Kidney (tissue), 14 donors: ENCODE results near the gene VPS13C. TPM values are rescaled to one million over a fixed set of nuclear protein-coding genes. Genes with fewer than 3 reads are reported as not detected.
A peak's percentile ranks its signal among the peaks of the same experiment; 100 is the strongest.

Experiments used
- DNase-seq, 5 donors: peaks; one replicate each; pipeline ENCODE4 v3.0.0-alpha.2; 2013 to 2020
- FAIRE-seq: peaks from 2 replicates; lab custom pipeline; 2012; peaks lifted over from hg19 to GRCh38; lab: Jason Lieb, UNC
- H3K27ac ChIP-seq, 2 donors: one replicate each; pipeline ENCODE4 v1.7.0; 2013; ENCODE audit warnings: low read depth in 2 of 2, low read length in 2 of 2, inconsistent platforms in 1 of 2
- H3K27me3 ChIP-seq: one replicate; pipeline ENCODE4 v1.7.1; 2013; ENCODE audit warnings: low read length, inconsistent platforms; ENCODE audit not compliant: control insufficient read depth, insufficient read depth
- H3K36me3 ChIP-seq, 3 donors: one replicate each; pipeline versions ENCODE4 v1.7.0 to v1.7.1; 2013; ENCODE audit warnings: low read length in 3 of 3, control low read depth in 1 of 3, inconsistent platforms in 1 of 3; ENCODE audit not compliant: insufficient read depth in 3 of 3, control insufficient read depth in 2 of 3
- H3K4me1 ChIP-seq, 3 donors: one replicate each; pipeline versions ENCODE4 v1.7.0 to v1.7.1; 2013; ENCODE audit warnings: low read length in 3 of 3, inconsistent platforms in 1 of 3, low read depth in 1 of 3; ENCODE audit not compliant: control insufficient read depth in 2 of 3, insufficient read depth in 2 of 3
- H3K4me3 ChIP-seq, 3 donors: one replicate each; pipeline versions ENCODE4 v1.7.0 to v1.8.1; 2013; ENCODE audit warnings: low read length in 3 of 3, control low read depth in 1 of 3, inconsistent platforms in 1 of 3
- H3K9ac ChIP-seq, 3 donors: one replicate each; pipeline versions ENCODE4 v1.7.0 to v1.7.1; 2013; ENCODE audit warnings: low read length in 3 of 3, control low read depth in 1 of 3, inconsistent platforms in 1 of 3
- H3K9me3 ChIP-seq, 3 donors: one replicate each; pipeline versions ENCODE4 v1.7.0 to v1.7.1; 2013; ENCODE audit warnings: low read length in 3 of 3, control low read depth in 1 of 3, inconsistent platforms in 1 of 3; ENCODE audit not compliant: control insufficient read depth in 2 of 3, insufficient read depth in 1 of 3
- intact Hi-C: fragments of 100-400 bp; cut with DNase I; formaldehyde crosslinking; loops from one replicate; pipeline ENCODE4 v1.11.1; 2022
- polyA plus RNA-seq: library from polyadenylated mRNA; stranded (reverse); fragments of 350-450 nt; fragmentation: Illumina TruSeq; extraction: RNeasy Lipid Tissue Mini Kit (QIAGEN cat#74804); gene quantifications from one replicate; pipeline ENCODE4 v1.2.3, GENCODE V29; 2014; ENCODE audit warnings: low read depth, low replicate concordance; ENCODE audit not compliant: insufficient read depth
- total RNA-seq: library from RNA; stranded (reverse); fragmentation: NEBNext Ultra II Directional; extraction: Animal tissue kit (Norgen Biotek cat#: 25700); gene quantifications from one replicate; pipeline ENCODE4 v1.2.1, GENCODE V29; 2021
- TF ChIP-seq, protein P1 (sequence below): IDR thresholded peaks from 3 replicates; pipeline ENCODE4 v1.5.1; 2012; ENCODE audit warnings: mild to moderate bottlenecking, moderate library complexity, borderline replicate concordance; ENCODE audit not compliant: insufficient read depth; ENCODE audit errors: extremely low read depth
- donor health status: control.
- donor health status: control.
- donor health status: control.
- donor health status: control.
- donor health status: control.
- donor health status: DM: yes; HTN: yes; CAD: no.
- donor health status: Normal renal cell carcinoma (clear cell type).

VPS13C gene
- total and polyA plus RNA-seq, 2 donors from 2014 or later = 12.5 to 106 TPM

GRCh38 chr15:62088353-62088693, 28.1 kb upstream of the VPS13C start:
- DNase-seq = no peak

DNA sequence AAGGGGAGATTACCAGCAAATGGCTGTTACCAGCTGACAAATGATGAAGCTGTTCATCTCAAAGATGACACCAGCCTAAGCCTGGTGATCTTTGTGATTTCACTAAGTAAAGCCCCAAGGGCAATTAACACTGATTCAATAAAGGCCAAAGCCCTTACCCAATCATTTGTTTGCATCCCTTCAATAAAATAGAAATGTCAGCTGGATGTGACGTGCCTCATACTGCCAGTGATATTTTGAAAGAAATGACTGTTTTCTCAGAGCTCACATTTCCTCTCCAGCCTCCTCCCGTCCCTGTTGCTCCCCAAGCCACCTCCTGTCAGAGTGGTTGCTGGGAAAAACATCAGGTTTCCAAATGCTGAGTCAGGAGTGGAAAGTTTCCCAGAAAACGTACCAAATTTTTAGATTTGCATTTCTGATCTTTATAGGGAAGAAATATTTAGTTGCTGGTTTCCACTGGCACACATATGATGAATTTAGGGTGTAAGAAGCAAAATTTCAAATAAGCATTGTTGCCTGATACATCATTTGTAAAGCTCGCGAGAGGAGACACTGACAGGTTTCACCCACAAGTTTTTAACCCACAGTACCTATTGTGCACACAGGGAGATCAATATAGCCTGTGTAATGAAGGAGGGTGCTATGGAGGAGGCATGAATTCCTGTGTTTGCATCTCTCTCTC, 27.6 kb upstream of the VPS13C start:
- no peak overlapping the region for H3K27ac ChIP-seq
- no peaks in the 10 kb centered on the region for H3K27me3 ChIP-seq
- no peak overlapping the region for H3K4me3 ChIP-seq
- DNase-seq (no peak), FAIRE-seq (no peak)
- TF ChIP-seq, protein P1, sequence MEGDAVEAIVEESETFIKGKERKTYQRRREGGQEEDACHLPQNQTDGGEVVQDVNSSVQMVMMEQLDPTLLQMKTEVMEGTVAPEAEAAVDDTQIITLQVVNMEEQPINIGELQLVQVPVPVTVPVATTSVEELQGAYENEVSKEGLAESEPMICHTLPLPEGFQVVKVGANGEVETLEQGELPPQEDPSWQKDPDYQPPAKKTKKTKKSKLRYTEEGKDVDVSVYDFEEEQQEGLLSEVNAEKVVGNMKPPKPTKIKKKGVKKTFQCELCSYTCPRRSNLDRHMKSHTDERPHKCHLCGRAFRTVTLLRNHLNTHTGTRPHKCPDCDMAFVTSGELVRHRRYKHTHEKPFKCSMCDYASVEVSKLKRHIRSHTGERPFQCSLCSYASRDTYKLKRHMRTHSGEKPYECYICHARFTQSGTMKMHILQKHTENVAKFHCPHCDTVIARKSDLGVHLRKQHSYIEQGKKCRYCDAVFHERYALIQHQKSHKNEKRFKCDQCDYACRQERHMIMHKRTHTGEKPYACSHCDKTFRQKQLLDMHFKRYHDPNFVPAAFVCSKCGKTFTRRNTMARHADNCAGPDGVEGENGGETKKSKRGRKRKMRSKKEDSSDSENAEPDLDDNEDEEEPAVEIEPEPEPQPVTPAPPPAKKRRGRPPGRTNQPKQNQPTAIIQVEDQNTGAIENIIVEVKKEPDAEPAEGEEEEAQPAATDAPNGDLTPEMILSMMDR = no peak
- no peaks in the 10 kb centered on the region for H3K36me3 ChIP-seq
- peaks cover 0 to 7% (median 0%) of the 10 kb centered on the region in 3 donors for H3K4me1 ChIP-seq
- no peak overlapping the region for H3K9ac ChIP-seq
- no peaks in the 10 kb centered on the region for H3K9me3 ChIP-seq
- intact Hi-C loops = no loop called here

More at GRCh38 chr15:62088353-62088693, 28.1 kb upstream of the VPS13C start:
- Histone ChIP-seq H3K27me3 (no peaks in the 10 kb centered on the region), H3K9ac (no peak overlapping the region), H3K36me3 (no peaks in the 10 kb centered on the region), H3K4me1 (peaks cover 0 to 7% (median 0%) of the 10 kb centered on the region in 3 donors), H3K9me3 (no peaks in the 10 kb centered on the region), H3K27ac (no peak overlapping the region), H3K4me3 (no peak overlapping the region)
- intact Hi-C loops = no loop called here
- no peak for FAIRE-seq
- TF ChIP-seq, protein P1 = no peak

- TF ChIP-seq, protein P1 = no peak
- FAIRE-seq (no peak), DNase-seq (peak in 1 of 5 donors; percentile 69)
- intact Hi-C loops = no loop called here
- Histone ChIP-seq H3K4me1 (peaks cover 0 to 7% (median 0%) of the 10 kb centered on the region in 3 donors), H3K27me3 (no peaks in the 10 kb centered on the region), H3K27ac (no peak overlapping the region), H3K36me3 (no peaks in the 10 kb centered on the region), H3K9me3 (no peaks in the 10 kb centered on the region), H3K9ac (no peak overlapping the region), H3K4me3 (no peak overlapping the region)
Observed at GRCh38 chr15:62085740-62086139, 25.5 kb upstream of the VPS13C start.
